HPDE6-E6E7 (cell line): ENCODE measurements around the gene RNF183.
A peak's percentile ranks its signal among the peaks of the same experiment; 100 is the strongest.

Experiments used
- DNase-seq: peaks from one replicate; pipeline ENCODE4 v3.0.0; 2011; ENCODE audit warnings: missing footprints; ENCODE audit errors: extremely low spot score

RNF183 gene, protein sequence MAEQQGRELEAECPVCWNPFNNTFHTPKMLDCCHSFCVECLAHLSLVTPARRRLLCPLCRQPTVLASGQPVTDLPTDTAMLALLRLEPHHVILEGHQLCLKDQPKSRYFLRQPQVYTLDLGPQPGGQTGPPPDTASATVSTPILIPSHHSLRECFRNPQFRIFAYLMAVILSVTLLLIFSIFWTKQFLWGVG

DNA sequence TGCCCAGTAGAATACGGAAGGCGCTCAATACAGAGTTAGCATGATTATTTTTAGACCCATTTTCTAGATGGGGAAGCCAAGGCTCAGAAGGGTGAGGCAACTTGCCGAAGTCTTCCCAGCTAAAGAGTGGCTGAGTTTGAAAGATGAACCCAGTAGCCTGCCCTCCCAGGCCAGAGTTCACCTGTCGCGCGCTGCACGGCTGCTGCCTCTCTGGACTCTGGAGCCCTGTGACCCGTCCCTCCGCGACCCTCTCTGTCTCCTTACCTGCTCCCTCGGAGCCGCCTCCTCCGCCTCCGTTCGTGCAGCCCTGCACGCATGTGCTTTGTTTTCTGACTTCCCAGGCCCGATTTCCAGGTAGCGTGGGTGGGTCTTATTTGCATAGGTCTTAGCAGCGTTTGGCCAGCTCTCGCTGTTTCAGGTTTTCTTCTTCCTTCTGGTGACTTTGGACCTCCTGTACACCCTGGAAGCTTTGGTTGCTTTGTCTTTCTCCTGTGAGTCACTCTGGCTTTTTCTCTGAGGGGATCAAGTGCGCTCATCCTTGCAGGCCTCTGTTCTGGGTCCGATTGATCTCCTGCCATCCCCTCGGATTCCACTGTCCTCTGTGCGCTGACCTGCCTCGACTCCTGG lies at the start of gene RNF183:
Gene RNF183, minus strand, starts transcription at position 585 of the 627 bp plus-strand sequence. CDS start 5,192 bp downstream, outside the sequence.
- DNase-seq: no peak

DNA sequence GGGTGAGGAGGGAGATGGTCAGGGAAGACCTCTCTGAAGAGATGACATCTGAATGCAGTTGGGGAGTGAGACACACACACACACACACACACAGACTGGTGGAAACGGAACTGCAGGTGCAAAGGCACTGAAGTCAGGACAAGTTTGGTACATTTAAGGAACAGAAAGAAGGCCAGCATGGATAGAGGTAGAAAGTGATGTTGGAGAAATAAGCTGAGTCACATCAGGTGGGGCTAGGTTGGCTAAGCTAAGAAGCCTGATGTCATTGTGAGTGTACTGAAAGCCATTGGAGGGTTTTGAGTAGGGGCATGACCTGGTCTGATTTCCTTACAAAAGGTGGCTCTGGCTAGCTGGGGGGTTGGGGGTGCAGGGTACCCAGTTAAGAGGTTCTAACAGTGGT lies 49.2 kb upstream of the RNF183 start:
- DNase-seq: no peak

DNA sequence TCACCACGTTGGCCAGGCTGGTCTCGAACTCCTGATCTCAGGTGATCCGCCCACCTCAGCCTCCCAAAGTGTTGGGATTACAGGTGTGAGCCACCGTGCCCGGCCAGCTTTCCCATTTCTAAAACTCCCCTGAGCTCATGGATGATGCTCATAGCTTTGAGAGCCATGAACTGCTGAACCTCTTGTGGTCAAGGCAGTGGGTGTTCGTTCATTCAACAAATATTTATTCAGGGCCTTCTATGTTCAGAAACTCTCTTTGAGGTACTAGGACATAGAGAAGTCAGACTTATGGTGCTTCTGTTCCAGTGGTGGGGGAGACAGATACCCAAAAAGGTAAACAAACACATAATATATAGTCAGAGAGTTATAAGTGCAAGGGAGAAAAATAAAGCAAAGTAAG lies 48.8 kb upstream of the RNF183 start:
- DNase-seq: no peak

DNA sequence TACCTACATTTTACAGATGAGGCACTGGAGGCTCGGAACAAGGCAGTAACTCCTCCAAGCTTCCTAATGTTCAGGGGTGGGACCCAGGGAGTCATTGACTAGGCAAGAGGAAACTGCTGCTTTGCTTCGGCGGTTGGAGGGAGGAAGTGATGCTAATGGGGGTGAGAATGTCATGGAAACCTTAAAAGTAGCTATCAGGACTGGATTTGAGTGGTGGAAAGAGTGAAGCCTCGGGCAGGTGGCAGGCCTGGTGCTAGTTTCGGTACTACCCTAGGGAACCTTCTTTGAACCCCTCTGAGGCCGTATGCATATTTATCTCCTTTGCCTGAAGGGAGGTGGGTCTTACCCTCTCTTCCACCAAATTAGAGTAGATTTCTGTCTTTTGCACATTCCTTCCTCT lies 47.8 kb upstream of the RNF183 start:
- DNase-seq: no peak

DNA sequence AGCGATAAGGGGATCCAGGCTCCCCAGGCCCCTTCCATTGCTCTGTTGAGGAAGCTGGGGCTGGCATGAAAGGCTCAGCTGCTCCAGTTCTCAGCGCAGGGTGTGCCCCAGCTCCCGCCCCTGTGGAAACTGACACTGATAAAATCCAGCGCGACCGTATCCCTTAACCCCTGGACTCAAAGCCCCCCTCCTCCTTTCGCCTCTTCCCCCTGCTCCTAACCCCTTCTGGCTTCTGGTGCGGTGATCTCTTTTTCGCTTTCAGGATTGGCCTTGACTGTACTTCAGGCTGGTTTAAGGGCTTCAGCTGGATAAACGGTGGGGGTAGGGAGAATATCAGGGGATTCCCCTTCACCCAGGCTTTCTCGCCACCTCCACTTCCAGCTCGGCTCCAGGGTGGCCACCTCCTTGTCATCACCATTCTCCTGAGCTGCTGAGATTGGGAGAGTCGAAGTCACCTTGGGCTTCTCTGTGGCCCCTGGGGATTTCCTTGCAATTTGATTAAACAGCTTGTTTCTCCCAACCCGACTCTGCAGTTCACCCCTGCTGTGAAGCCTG lies 47.0 kb upstream of the RNF183 start:
- no peak for DNase-seq

DNA sequence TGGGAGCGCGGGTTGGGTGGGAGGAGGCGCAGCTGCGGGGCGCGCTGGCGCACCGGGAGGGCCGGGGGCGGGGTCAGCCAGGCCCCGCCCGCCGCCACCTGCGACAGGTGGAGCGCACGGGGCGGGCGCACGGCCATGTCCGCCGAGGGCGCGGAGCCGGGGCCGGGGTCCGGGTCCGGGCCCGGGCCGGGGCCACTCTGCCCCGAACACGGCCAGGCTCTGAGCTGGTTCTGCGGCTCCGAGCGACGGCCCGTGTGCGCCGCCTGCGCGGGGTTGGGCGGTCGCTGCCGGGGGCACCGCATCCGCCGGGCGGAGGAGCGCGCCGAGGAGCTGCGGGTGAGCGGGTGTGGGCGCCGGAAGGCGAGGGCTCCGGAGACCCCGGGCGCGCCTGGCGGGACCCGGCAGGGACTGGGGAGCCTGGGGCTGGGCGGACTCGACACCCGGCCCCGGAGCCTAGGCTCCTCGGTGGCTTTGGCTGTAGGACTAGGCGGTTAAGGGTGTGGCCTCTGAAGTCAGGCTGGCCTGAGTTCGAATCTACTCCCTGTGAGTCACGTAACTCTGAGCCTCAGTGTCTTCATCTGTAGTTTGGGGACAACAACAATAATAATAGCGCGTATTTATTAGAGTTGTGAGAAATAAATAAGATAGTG lies 46.4 kb upstream of the RNF183 start, which contains the start of gene BSPRY:
Gene BSPRY, plus strand, starts transcription at position 97 of the 650 bp plus-strand sequence. Its CDS starts 39 bp downstream, at position 136.
- no peak for DNase-seq

DNA sequence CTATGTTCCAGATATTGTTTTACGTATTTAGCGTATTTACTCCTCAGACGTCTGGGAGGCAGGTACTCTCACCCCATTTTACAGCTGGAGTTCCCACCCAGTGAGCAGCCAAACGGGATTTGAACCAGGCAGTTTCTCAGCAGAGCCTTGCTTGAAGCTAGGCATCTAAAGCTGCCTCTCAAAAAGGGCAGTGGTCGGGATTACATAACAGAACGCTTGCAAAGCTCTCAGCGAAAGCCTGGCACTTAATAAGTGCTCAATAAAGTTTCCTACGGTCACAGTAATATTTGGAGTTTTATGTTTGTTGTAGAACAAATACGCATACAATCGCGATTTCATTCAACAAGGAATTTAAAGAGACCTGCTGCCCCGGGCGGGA lies 45.9 kb upstream of the RNF183 start:
- no peak for DNase-seq

DNA sequence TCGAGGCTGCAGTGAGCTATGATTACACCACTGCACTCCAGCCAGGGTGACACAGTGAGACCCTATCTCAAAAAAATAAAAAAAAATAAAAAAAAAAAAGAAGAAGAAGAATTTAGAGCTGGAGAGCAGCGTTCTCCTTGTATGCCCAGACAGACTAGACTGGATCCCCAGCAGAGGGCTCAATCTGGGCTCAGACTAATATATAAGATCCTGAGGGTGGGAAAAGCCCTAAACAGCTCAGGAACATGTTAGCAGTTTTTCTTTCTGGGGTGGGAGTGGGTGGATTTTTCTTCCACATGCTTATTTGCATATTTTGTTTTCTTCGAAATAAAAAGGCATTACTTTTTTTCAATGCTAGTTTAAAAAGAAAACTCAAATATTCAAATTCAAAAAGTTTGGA lies 45.3 kb upstream of the RNF183 start:
- DNase-seq: no peak

DNA sequence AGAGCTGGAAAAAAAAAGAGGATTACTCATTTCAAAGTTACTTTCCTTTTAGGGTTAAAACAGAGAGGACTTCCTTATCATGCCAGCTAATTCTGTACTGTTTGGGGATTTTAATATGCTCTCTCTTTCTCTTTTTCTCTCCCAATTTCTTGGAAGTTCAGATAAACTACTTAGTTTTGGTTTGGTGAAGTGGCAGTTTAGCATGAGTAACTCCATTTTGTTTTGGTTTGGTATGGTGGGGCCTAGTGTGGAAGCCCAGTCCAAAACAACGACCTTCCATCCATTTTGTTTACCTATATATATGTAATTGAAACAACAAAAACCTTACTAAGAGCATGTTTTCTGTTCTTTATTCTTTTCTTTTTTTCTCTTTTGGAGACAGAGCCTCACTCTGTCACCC lies 42.5 kb upstream of the RNF183 start:
- DNase-seq: no peak

DNA sequence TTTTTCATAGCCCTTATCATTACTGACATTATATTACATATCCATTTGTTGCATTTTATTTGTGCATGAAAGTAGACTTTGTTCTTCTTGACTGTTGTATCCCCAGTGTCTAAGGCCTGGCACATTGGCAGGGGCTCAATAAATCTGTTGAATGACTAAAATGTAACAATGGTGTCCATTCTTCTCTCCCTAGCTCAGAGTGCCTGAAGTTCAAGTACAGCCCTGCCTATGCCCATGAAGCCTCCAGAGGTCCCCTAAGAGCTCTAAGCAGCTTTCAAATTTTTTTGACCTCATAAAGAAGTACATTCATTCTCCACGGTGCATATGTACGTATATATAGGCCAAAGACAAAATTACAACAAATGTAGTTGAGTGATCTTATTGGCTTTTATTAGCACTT lies 42.0 kb upstream of the RNF183 start:
- DNase-seq: no peak

DNA sequence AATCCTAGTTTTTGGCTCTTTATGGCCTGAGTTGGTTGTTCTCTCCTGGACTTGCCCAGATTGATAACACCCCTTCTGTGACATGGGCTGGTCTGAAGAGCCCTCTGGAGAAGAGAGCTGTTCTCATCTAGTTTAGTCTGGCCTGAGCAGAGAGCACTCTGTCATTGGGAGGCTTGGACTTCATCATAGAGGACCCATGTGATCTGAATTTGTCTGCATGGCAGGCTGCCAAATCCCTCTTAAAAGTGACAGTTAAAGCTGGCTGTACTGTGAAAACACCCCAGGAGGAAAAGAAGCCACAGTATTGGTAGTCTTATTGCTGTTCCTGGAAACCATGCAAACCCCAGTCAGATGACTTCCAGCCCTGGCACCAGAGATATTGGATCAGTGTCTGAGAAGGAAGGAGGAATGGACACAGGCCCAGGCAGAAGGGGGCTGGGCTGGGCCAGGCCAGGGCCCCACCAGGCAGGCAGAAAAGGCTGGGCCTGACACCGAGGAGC lies 40.6 kb upstream of the RNF183 start:
- no peak for DNase-seq

DNA sequence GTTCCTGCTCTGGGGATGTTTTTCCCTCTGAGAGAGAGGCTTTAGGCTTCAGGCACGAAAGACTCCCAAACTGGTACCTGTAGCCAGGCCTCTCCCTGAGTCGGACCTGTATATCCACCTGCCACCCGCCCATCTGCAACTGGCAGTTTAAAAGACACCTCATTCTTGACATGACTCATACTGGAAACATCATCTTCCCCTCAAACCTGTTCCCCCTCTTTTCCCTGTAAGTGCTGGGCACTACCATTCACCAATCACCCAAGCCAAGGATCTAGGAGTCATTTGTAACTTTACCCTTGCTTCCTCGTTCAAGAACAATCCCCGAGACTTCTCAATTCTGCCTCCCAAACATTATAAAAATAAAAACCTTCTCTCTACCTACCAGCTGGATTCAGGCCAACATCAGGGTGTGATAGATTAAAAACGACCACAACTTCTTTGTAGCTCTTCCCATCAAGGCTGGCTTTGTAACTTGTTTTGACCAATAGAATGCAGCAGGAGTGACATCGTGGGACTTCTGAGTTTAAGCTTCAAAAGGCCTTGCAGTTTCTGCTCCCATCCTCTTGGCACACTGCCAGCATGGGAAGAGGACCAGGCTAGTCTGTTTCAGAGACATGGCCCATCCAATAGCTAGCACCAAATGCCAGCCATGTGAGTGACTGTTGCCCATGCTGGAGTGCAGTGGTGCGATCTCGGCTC lies 38.7 kb upstream of the RNF183 start:
- peak; percentile 91 for DNase-seq

DNA sequence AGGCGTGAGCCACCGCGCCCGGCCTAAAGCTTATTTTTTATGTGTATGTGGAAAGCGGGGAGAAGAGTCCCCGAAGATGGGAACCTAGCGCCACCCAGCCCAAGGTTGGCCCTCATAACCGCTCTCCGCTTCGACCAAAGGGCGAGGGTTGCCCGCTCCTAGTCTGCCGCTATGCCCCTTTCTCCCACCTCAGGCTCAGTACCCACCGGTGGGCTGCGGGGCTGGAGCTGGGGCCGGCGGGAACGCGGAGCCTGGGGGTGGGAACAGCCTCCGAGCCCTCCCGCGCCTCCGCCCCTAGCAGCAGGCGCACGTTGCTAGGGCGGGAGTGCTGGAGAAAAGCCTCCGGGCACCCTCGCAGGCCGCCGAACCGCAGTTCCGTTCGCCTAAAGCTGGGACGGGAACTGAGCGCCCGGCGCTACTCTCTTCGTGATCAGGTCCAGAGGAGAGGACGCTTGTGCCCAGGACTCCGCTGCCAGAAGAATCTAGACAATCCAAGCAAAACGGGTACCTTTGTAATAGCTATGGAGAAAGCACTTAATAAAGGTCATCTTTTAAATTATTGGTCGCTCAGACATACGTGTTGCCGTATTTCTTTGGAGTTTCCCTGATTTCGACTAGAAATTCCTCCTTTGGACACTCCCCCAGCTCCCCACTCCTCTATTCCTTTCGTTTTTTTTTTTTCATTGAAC lies 37.0 kb upstream of the RNF183 start, which contains the start of gene WDR31:
Gene WDR31, minus strand, starts transcription at position 265 of the 689 bp plus-strand sequence. CDS start 8,253 bp downstream, outside the sequence.
- peak; percentile 79 for DNase-seq

DNA sequence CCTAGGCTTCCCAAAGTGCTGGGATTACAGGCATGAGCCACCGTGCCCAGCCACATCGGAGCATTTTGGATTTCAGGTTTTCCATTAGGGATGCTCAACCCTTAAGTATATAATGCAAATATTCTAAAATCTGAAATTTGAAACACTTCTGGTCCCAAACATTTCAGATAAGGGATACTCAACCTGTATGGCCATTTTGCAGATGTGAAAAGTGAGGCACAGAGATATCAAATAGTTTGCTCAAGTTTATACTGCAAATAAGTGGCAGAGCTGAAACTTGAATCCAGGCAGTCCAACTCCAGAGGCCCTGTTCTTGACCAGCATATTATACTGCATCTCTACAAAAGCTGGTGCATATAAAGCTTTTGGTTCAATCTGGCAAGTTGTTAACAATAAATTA lies 34.5 kb upstream of the RNF183 start:
- DNase-seq: no peak

DNA sequence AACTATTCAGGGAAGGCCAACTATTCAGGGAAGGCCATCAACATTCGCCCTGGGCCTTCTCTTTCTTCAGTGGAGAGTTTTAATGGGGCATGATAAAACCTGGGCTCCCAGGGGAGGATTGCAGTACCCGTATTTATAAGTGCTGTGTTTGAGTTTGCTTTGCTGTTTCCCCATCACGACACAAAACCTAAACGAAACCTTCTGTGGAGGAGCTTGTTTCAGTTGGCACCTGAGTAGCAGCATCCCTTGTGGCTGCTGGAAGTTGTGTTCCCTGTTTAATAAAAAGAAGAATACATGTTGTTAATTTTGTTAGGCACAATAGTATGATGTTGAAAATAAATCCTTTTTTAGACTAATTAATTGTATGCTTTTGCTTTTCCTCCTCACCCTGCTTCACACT lies 28.6 kb upstream of the RNF183 start:
- no peak for DNase-seq

DNA sequence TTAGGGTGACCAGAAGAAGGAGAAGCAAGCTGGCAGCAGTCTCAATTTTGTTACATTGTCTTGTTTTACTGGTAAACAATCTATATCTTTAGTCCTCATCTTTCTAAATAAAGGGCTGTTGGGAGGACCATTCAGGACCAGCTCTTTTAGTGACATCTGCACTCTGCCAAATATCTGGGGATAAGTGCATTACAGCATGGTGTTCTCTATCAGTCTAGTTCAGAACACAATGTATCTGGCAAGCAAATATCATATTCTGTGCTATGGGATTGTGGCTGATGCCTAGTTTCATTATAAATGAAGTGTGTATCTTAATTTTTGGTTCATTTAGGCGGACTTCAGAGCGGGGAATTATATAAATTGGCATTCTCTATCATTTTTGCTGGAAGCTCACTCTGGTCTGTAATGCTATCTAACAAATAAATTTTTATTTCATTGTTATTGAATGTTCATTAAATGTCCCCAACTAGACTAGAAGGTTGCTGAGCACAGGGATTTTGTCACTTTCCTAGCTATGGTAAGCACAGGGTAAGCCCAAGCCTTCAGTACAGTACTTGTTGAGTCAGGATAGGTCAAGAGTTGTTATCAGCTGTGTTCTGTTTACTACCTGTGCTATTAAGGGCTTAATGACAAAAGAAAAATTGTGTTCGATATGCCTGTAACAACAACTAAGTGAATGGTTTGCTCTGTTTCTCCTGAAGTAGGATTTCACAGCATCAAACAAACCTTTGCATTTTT lies 25.0 kb upstream of the RNF183 start:
- DNase-seq: no peak

DNA sequence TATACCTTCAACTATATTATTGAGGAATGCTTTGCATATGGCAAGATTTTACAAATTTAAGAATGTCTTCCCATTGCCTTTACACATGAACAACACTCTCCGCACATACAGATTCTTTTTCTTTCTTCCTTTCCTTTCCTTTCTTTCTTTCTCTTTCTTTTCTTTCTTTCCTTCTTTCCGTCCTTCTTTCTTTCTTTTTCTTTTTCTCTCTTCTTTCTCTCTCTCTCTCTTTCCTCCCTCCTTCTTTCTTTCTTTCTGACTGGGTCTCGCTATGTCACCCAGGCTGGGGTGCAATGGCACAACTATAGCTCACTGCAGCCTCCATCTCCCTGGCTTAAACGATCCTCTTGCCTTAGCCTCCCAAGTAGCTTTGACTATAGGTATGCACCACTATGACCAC lies 23.1 kb upstream of the RNF183 start:
- DNase-seq: no peak

DNA sequence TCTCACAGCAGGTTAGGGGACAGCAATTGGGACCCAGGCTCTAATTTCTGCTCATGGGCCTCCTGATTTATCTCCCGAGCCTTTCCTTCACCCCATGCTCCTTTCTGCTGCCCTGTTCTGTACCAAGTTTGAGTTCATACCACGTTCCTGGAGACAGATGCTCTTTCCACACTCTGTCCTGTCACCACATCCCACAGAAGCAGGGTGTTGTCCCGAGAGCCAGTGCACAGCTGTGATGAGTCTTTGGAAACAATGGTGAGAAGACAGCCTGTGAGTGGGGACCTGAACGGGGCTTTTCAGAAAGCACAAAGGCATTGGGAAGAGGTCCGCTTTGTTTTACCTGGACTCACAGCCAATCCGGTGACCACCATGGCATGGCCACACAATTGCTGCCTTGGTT lies 19.5 kb upstream of the RNF183 start:
- DNase-seq: no peak

DNA sequence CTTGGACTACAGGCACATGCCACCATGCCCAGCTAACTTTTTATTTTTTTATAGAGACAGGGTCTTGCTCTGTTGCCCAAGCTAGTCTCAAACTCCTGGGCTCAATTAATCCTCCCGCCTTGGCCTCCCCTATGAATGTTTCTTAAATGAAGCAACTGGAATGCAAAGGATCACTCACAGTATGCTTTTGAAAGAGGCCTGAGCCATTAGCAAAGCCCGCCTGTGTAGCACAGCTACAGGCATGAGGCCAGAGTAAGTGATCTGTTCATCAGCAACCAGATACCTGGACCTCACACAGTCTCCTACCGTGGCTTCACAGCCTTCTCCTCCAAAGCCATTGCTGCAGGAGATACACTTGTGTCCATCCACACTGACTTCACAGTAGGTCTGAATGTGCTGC lies 16.9 kb upstream of the RNF183 start:
- no peak for DNase-seq

DNA sequence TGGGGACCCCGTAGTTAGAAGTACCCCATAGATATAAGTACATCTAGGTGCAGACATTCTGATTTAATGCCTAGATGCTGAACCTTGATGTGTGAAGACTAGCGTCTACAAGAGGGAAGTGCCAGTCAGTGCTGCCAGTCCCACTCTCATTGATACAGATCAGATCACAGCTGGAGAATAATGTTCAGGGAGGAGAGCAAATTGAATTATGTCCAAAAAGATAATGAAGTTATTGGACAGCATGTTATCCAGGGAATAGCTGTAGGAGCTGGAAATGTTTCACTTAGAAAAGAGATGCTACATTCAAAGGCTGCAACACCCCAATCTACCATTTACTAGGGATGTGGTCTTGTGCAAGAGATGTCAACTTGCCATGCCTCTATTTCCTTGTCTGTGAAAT lies 15.9 kb upstream of the RNF183 start:
- no peak for DNase-seq

DNA sequence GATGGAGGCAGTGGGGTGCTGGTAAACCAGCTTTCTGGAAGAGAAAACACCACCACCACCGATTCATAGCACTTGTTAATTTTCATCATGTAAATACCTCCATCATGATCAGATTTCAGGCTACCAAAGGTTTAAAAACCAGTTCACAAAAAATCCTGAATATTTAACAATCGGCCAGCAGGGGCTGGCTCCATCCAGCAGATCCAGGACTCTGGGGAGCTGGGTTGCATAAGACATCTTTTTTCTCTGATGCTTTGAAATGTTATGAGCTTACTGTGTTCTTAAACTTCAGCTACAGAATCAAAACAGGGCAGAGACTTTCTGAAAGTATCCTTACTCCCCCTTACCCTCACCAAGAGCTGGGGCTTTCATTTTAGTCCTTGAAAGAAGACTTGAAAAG lies 14.6 kb upstream of the RNF183 start:
- no peak for DNase-seq
